Measurements from ENCODE around the gene MEF2C.

Gene MEF2C

GRCh38 chr5:88897748-88898147 lies 14.8 kb upstream of the MEF2C start:
- Mint-ChIP-seq H3K4me1 (peaks cover 9 to 22% of the 10 kb centered on the region in 2 donors), H3K27me3 (no peaks in the 10 kb centered on the region), H3K9me3 (peaks cover 3% of the 10 kb centered on the region in 2 donors), H3K27ac (no peak overlapping the region), H3K36me3 (peaks cover 4 to 15% of the 10 kb centered on the region in 2 donors), H3K4me3 (no peak overlapping the region)
- DNase-seq (no peak), ATAC-seq (replicated peaks) (no peak)

- Mint-ChIP-seq H3K27me3 (no peaks in the 10 kb centered on the region), H3K9me3 (peaks cover 3 to 5% of the 10 kb centered on the region in 2 donors), H3K36me3 (peaks cover 4 to 23% of the 10 kb centered on the region in 2 donors), H3K4me3 (peak overlapping the region in 1 of 2 donors; percentile 6), H3K27ac (no peak overlapping the region), H3K4me1 (peaks cover 15 to 35% of the 10 kb centered on the region in 2 donors)
- ATAC-seq (replicated peaks) (no peak), DNase-seq (no peak)
Observed at GRCh38 chr5:88895681-88896501, 12.9 kb upstream of the MEF2C start.

- peaks cover 2 to 23% of the 10 kb centered on the region in 2 donors for H3K36me3 Mint-ChIP-seq
- peaks cover 20 to 55% of the 10 kb centered on the region in 2 donors for H3K4me1 Mint-ChIP-seq
- ATAC-seq (replicated peaks) (no peak), DNase-seq (no peak)
- H3K9me3 Mint-ChIP-seq = peaks cover 3 to 5% of the 10 kb centered on the region in 2 donors
- no peaks in the 10 kb centered on the region for H3K27me3 Mint-ChIP-seq
- no peak overlapping the region for H3K4me3 Mint-ChIP-seq
- no peak overlapping the region for H3K27ac Mint-ChIP-seq
Observed at GRCh38 chr5:88892669-88893068, 9.7 kb upstream of the MEF2C start.

- Mint-ChIP-seq H3K27me3 (no peaks in the 10 kb centered on the region), H3K27ac (peak overlapping the region; percentile 99), H3K4me3 (peak overlapping the region; percentile 92 to 98), H3K4me1 (peaks cover 14 to 33% of the 10 kb centered on the region in 2 donors), H3K9me3 (peaks cover 0 to 1% of the 10 kb centered on the region in 2 donors), H3K36me3 (peaks cover 0 to 9% of the 10 kb centered on the region in 2 donors)
- ATAC-seq (replicated peaks) (no peak), DNase-seq (no peak)
Observed at GRCh38 chr5:88890070-88890781, 7.2 kb upstream of the MEF2C start.

- DNase-seq (peak; percentile 74), ATAC-seq (replicated peaks) (peak; percentile 72 to 77)
- Mint-ChIP-seq H3K9me3 (peaks cover 0 to 1% of the 10 kb centered on the region in 2 donors), H3K27me3 (no peaks in the 10 kb centered on the region), H3K4me3 (peak overlapping the region; percentile 92 to 98), H3K4me1 (peaks cover 14 to 33% of the 10 kb centered on the region in 2 donors), H3K27ac (peak overlapping the region; percentile 99), H3K36me3 (peaks cover 0 to 9% of the 10 kb centered on the region in 2 donors)
Observed at GRCh38 chr5:88889189-88890069, 6.4 kb upstream of the MEF2C start.

GRCh38 chr5:88888848-88889188 lies 5.8 kb upstream of the MEF2C start:
- Mint-ChIP-seq H3K4me1 (peaks cover 14 to 33% of the 10 kb centered on the region in 2 donors), H3K9me3 (peaks cover 0 to 1% of the 10 kb centered on the region in 2 donors), H3K4me3 (peak overlapping the region; percentile 92 to 98), H3K27me3 (no peaks in the 10 kb centered on the region), H3K36me3 (peaks cover 2 to 14% of the 10 kb centered on the region in 2 donors), H3K27ac (peak overlapping the region; percentile 99)
- ATAC-seq (replicated peaks) = peak; percentile 2 to 7
- no peak for DNase-seq

- Mint-ChIP-seq H3K4me1 (peaks cover 14 to 33% of the 10 kb centered on the region in 2 donors), H3K27ac (peak overlapping the region; percentile 99), H3K36me3 (peaks cover 2 to 19% of the 10 kb centered on the region in 2 donors), H3K27me3 (no peaks in the 10 kb centered on the region), H3K4me3 (peak overlapping the region; percentile 92 to 98), H3K9me3 (peaks cover 0 to 1% of the 10 kb centered on the region in 2 donors)
- DNase-seq = no peak
- no peak for ATAC-seq (replicated peaks)
Observed at GRCh38 chr5:88888291-88888690, 5.3 kb upstream of the MEF2C start.

- Mint-ChIP-seq H3K27ac (peak overlapping the region; percentile 98), H3K27me3 (no peaks in the 10 kb centered on the region), H3K9me3 (peaks cover 0 to 1% of the 10 kb centered on the region in 2 donors), H3K4me1 (peaks cover 11 to 33% of the 10 kb centered on the region in 2 donors), H3K36me3 (peaks cover 8 to 23% of the 10 kb centered on the region in 2 donors), H3K4me3 (peak overlapping the region; percentile 88 to 93)
- no peak for ATAC-seq (replicated peaks)
- no peak for DNase-seq
Observed at GRCh38 chr5:88887342-88887741, 4.4 kb upstream of the MEF2C start.

- peak; percentile 19 to 20 for ATAC-seq (replicated peaks)
- no peak for DNase-seq
- peaks cover 11 to 21% of the 10 kb centered on the region in 2 donors for H3K36me3 Mint-ChIP-seq
- H3K4me1 Mint-ChIP-seq = peaks cover 10 to 30% of the 10 kb centered on the region in 2 donors
- H3K4me3 Mint-ChIP-seq = peak overlapping the region; percentile 88 to 93
- H3K9me3 Mint-ChIP-seq = no peaks in the 10 kb centered on the region
- peak overlapping the region; percentile 98 for H3K27ac Mint-ChIP-seq
- H3K27me3 Mint-ChIP-seq = no peaks in the 10 kb centered on the region
Observed at GRCh38 chr5:88886746-88887341, 3.9 kb upstream of the MEF2C start.

GRCh38 chr5:88886252-88886651 lies 3.3 kb upstream of the MEF2C start:
- Mint-ChIP-seq H3K9me3 (no peaks in the 10 kb centered on the region), H3K27ac (peak overlapping the region; percentile 98), H3K27me3 (no peaks in the 10 kb centered on the region), H3K4me1 (peaks cover 10 to 24% of the 10 kb centered on the region in 2 donors), H3K4me3 (peak overlapping the region; percentile 88 to 93), H3K36me3 (peaks cover 11 to 23% of the 10 kb centered on the region in 2 donors)
- DNase-seq = no peak
- no peak for ATAC-seq (replicated peaks)

- peak overlapping the region; percentile 76 for H3K27ac Mint-ChIP-seq
- DNase-seq = no peak
- no peaks in the 10 kb centered on the region for H3K9me3 Mint-ChIP-seq
- no peaks in the 10 kb centered on the region for H3K27me3 Mint-ChIP-seq
- peaks cover 8 to 15% of the 10 kb centered on the region in 2 donors for H3K4me1 Mint-ChIP-seq
- peaks cover 11 to 30% of the 10 kb centered on the region in 2 donors for H3K36me3 Mint-ChIP-seq
- no peak for ATAC-seq (replicated peaks)
- H3K4me3 Mint-ChIP-seq = peak overlapping the region; percentile 60 to 85
Observed at GRCh38 chr5:88885002-88885401, 2.0 kb upstream of the MEF2C start.

- H3K9me3 Mint-ChIP-seq = no peaks in the 10 kb centered on the region
- peak overlapping the region; percentile 85 to 94 for H3K4me3 Mint-ChIP-seq
- no peaks in the 10 kb centered on the region for H3K27me3 Mint-ChIP-seq
Observed at GRCh38 chr5:88884608-88884877, 1.6 kb upstream of the MEF2C start.

GRCh38 chr5:88883836-88884607 lies 1.0 kb upstream of the MEF2C start:
- Mint-ChIP-seq H3K27me3 (no peaks in the 10 kb centered on the region), H3K4me3 (peak overlapping the region; percentile 85 to 94), H3K36me3 (peaks cover 16 to 36% of the 10 kb centered on the region in 2 donors), H3K4me1 (peaks cover 5 to 12% of the 10 kb centered on the region in 2 donors), H3K9me3 (no peaks in the 10 kb centered on the region), H3K27ac (peak overlapping the region; percentile 96)
- DNase-seq (peak; percentile 62), ATAC-seq (replicated peaks) (peak; percentile 36 to 37)

More at GRCh38 chr5:88884608-88884877, 1.6 kb upstream of the MEF2C start:
- no peak for DNase-seq
- Mint-ChIP-seq H3K36me3 (peaks cover 15 to 34% of the 10 kb centered on the region in 2 donors), H3K4me1 (peaks cover 7 to 15% of the 10 kb centered on the region in 2 donors), H3K27ac (peak overlapping the region; percentile 96)
- ATAC-seq (replicated peaks) = no peak

All from stimulated activated naive B cell treated with anti-CD40 and anti-IgM and Interleukin-4, amounts not matched to agents 10 μg/mL and 1 μg/mL and 100 μg/mL, for 72 hours (primary cell).